HL-60 (cell line): ENCODE results near the gene P2RX2.

Experiments used
- CTCF ChIP-seq: IDR thresholded peaks from one replicate; pipeline ENCODE4 v1.5.1; 2011; ENCODE audit warnings: low read length, control low read depth, inconsistent platforms; ENCODE audit not compliant: insufficient read depth
- POLR2AphosphoS5 ChIP-seq: IDR thresholded peaks from 2 replicates; pipeline ENCODE4 v1.6.1; 2012; ENCODE audit warnings: low read depth
- TF ChIP-seq, protein P1 (sequence below): IDR thresholded peaks from 2 replicates; pipeline ENCODE4 v1.6.1; 2012; ENCODE audit warnings: low read depth; ENCODE audit not compliant: insufficient replicate concordance

DNA sequence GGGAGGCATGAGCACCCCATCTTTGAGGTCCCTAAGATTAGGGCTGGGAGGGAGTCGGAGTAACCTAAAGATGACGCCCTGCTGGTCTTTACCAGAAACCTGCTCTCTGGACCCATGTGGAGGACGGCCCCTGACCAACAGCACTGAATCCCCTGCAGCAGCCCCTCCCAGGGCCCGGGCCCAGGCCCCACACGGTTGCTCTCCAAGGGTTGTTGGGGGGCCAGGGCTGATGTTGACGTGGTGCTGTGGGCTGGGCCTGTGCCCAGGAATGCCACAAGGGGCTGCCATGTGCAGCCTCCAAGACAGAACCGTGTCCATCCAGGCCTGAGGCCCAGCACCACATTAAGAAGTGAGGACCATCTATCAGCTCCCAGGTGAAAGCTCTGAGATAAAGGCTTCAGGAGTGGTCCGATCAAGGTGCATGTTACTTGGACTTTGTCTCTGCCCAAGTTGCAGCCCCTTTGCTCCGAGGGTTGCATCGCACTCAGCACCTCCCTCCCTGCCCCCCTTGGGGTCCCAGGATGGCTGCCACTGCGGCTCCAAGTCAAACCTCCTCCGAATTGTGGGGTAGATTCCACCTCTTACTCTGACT is 37.8 kb upstream of the P2RX2 start:
- TF ChIP-seq CTCF = no peak
- no peak; the same call in 1 of the 2 replicates for TF ChIP-seq POLR2AphosphoS5
- TF ChIP-seq, protein P1, sequence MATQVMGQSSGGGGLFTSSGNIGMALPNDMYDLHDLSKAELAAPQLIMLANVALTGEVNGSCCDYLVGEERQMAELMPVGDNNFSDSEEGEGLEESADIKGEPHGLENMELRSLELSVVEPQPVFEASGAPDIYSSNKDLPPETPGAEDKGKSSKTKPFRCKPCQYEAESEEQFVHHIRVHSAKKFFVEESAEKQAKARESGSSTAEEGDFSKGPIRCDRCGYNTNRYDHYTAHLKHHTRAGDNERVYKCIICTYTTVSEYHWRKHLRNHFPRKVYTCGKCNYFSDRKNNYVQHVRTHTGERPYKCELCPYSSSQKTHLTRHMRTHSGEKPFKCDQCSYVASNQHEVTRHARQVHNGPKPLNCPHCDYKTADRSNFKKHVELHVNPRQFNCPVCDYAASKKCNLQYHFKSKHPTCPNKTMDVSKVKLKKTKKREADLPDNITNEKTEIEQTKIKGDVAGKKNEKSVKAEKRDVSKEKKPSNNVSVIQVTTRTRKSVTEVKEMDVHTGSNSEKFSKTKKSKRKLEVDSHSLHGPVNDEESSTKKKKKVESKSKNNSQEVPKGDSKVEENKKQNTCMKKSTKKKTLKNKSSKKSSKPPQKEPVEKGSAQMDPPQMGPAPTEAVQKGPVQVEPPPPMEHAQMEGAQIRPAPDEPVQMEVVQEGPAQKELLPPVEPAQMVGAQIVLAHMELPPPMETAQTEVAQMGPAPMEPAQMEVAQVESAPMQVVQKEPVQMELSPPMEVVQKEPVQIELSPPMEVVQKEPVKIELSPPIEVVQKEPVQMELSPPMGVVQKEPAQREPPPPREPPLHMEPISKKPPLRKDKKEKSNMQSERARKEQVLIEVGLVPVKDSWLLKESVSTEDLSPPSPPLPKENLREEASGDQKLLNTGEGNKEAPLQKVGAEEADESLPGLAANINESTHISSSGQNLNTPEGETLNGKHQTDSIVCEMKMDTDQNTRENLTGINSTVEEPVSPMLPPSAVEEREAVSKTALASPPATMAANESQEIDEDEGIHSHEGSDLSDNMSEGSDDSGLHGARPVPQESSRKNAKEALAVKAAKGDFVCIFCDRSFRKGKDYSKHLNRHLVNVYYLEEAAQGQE = no peak
